ENCODE data around the gene HDAC4.

DNA sequence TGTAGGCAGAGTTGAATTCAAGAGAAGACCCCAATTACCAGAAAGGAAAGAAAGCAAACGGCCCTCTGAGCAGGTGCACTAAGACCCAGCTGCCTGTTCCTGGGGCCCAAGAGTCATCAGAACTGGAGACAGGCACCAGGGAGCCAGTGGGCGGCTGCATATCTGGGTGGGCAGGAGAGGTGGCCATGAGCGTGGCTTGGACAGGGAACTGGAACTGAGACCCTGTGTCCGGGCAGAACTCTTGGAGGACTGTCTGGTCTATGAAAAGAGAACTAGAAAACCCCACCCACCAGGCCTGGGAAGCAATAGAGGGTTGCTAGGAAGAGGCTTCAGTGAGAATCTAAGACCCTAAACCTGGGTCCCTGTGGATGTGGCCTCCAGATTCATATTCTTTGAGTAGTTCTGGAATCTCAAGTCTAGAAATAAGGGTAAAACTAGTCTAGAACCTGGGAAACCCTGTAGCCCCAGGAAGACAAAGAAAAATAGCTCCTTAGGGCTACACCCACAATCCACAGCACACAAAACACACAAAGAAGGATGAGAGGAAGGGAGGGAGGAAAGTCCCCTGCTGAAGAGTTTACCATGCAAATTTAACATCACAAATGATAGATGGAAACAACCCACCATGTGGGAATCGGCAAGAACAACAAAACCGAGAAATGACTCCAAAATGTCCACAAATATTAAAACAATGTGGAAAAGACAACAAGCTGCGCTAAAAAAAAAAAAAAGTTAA is 147.0 kb downstream of the HDAC4 start:
- TF ChIP-seq CTCF (conservative IDR thresholded peaks at IDR 0.05), result no peak
- no peak for TF ChIP-seq EZH2 (IDR thresholded peaks at IDR 0.05; ENCODE audit: low read depth)
